ENCODE data around the gene HOXB9.

DNA sequence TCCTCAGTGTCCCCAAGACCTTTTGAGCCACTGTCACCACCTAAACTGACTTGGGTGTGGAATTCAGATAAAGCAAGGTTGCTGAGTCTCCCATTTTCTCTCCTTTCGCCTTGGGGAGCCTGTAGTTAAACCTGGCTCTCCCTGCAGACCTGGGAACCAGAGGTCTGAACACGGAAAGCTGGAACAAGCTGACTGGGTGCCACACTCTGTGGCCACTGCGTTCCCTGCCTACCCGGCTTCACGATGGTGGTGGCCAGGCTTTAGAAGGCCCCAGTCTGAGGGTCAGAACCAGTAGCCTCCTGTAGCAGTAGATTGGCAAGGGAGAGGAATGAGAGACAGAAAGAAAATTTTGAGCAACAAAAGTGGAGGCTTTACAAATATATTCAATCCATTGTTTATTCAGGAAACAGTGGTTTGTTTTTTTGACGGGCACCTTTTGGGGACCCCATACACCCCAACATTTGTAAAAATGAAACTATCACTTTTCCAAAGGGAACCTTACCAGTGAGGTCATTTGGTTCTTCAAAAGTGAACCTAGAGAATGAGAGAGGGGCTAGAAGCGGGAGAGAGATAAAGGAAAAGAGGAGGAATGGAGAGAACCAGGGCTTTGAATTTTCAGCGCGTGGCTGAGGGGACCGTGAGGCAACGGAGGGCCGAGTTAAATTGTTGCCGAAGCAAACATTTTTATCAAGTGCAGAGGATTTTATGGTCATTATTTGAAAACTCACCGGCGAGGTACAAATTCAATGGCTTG is 9.3 kb downstream of the HOXB9 start:
- TF ChIP-seq, protein P1, sequence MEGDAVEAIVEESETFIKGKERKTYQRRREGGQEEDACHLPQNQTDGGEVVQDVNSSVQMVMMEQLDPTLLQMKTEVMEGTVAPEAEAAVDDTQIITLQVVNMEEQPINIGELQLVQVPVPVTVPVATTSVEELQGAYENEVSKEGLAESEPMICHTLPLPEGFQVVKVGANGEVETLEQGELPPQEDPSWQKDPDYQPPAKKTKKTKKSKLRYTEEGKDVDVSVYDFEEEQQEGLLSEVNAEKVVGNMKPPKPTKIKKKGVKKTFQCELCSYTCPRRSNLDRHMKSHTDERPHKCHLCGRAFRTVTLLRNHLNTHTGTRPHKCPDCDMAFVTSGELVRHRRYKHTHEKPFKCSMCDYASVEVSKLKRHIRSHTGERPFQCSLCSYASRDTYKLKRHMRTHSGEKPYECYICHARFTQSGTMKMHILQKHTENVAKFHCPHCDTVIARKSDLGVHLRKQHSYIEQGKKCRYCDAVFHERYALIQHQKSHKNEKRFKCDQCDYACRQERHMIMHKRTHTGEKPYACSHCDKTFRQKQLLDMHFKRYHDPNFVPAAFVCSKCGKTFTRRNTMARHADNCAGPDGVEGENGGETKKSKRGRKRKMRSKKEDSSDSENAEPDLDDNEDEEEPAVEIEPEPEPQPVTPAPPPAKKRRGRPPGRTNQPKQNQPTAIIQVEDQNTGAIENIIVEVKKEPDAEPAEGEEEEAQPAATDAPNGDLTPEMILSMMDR (IDR thresholded peaks at IDR 0.05; ENCODE audit: low read length) = no peak
- no peak for TF ChIP-seq EZH2phosphoT487 (IDR thresholded peaks at IDR 0.05; ENCODE audit: low read length)

Measured in MM.1S (cell line).